HTR-8/SVneo (cell line): Measurements from ENCODE around the gene ZIC2.
"Not testable (repeated sequence)": the region's sequence is repeated elsewhere in the genome, so short reads cannot be mapped to it uniquely, and the experiment has no call there.

Experiments
- DNase-seq: peaks from one replicate; pipeline ENCODE4 v3.0.0; 2011; ENCODE audit warnings: low spot score, mixed read lengths; ENCODE audit not compliant: insufficient read length
- FAIRE-seq: peaks from 2 replicates; lab custom pipeline; 2011; peaks lifted over from hg19 to GRCh38; lab: Jason Lieb, UNC

The ZIC2 gene

GRCh38 chr13:99981735-99982035 lies at the start of gene ZIC2:
TSS of gene ZIC2 (plus strand) at chr13:99981784. CDS start at chr13:99982065, 281 bp downstream.
- DNase-seq, result no peak
- no peak for FAIRE-seq

- FAIRE-seq, result no peak
- DNase-seq, result no peak
Measured at GRCh38 chr13:99932912-99933311, 48.7 kb upstream of the ZIC2 start.

- FAIRE-seq (no peak), DNase-seq (no peak)
Measured at GRCh38 chr13:99935772-99936171, 45.8 kb upstream of the ZIC2 start.

GRCh38 chr13:99938635-99939034 lies 42.9 kb upstream of the ZIC2 start:
- FAIRE-seq (no peak), DNase-seq (no peak)

GRCh38 chr13:99941086-99941485 lies 40.5 kb upstream of the ZIC2 start:
- DNase-seq (no peak), FAIRE-seq (no peak)

- no peak for FAIRE-seq
- no peak for DNase-seq
Measured at GRCh38 chr13:99941911-99942310, 39.7 kb upstream of the ZIC2 start.

- FAIRE-seq (no peak), DNase-seq (no peak)
Measured at GRCh38 chr13:99944102-99944501, 37.5 kb upstream of the ZIC2 start.

GRCh38 chr13:99944606-99945005 lies 37.0 kb upstream of the ZIC2 start:
- no peak for DNase-seq
- FAIRE-seq, result no peak

GRCh38 chr13:99945515-99945914 lies 36.1 kb upstream of the ZIC2 start:
- FAIRE-seq, DNase-seq: not testable (repeated sequence)

GRCh38 chr13:99947666-99948065 lies 33.9 kb upstream of the ZIC2 start:
- no peak for FAIRE-seq
- DNase-seq, result no peak

GRCh38 chr13:99948411-99948810 lies 33.2 kb upstream of the ZIC2 start:
- FAIRE-seq (no peak), DNase-seq (no peak)

- DNase-seq (no peak), FAIRE-seq (no peak)
Measured at GRCh38 chr13:99948907-99949678, 32.5 kb upstream of the ZIC2 start.

GRCh38 chr13:99949679-99950413 lies 31.7 kb upstream of the ZIC2 start:
- FAIRE-seq, result no peak
- DNase-seq, result no peak

GRCh38 chr13:99951666-99952065 lies 29.9 kb upstream of the ZIC2 start:
- FAIRE-seq, DNase-seq: not testable (repeated sequence)

- DNase-seq, result no peak
- no peak for FAIRE-seq
Measured at GRCh38 chr13:99953138-99953755, 28.3 kb upstream of the ZIC2 start.

GRCh38 chr13:99955107-99955746 lies 26.4 kb upstream of the ZIC2 start:
- DNase-seq (no peak), FAIRE-seq (no peak)

- no peak for DNase-seq
- no peak for FAIRE-seq
Measured at GRCh38 chr13:99955747-99956472, 25.7 kb upstream of the ZIC2 start.

GRCh38 chr13:99956473-99957349 lies 24.9 kb upstream of the ZIC2 start:
- no peak for DNase-seq

GRCh38 chr13:99958406-99959126 lies 23.0 kb upstream of the ZIC2 start:
- no peak for DNase-seq
- FAIRE-seq, result no peak

More at GRCh38 chr13:99956473-99957349, 24.9 kb upstream of the ZIC2 start:
- FAIRE-seq, result no peak
